ENCODE data around the gene C1R.
A peak's percentile ranks its signal among the peaks of the same experiment; 100 is the strongest.

The C1R gene

GRCh38 chr12:7100239-7100638 lies 8.0 kb upstream of the C1R start:
- DNase-seq = no peak

GRCh38 chr12:7099290-7099996 lies 7.2 kb upstream of the C1R start:
- DNase-seq = no peak

- no peak for DNase-seq
Measured at GRCh38 chr12:7096979-7097378, 4.7 kb upstream of the C1R start.

- DNase-seq = no peak
Measured at GRCh38 chr12:7096006-7096932, 4.0 kb upstream of the C1R start.

GRCh38 chr12:7093892-7094291 lies 1.6 kb upstream of the C1R start:
- no peak for DNase-seq

- DNase-seq = no peak
Measured at GRCh38 chr12:7093486-7093885, 1.2 kb upstream of the C1R start.

- DNase-seq = no peak
Measured at GRCh38 chr12:7092986-7093460, 778 bp upstream of the C1R start.

- DNase-seq = peak in 2 of 51 donors; percentile 29 to 32
Measured at GRCh38 chr12:7091660-7092228, 501 bp downstream of the C1R start.

- DNase-seq = no peak
Measured at GRCh38 chr12:7091171-7091570, 1.1 kb downstream of the C1R start.

- no peak for DNase-seq
Measured at GRCh38 chr12:7090222-7090998, 1.8 kb downstream of the C1R start.

GRCh38 chr12:7089196-7089871 lies 2.9 kb downstream of the C1R start:
- no peak for DNase-seq

GRCh38 chr12:7083125-7083524 lies 9.1 kb downstream of the C1R start:
- no peak for DNase-seq

GRCh38 chr12:7081037-7081436 lies 11.2 kb downstream of the C1R start:
- DNase-seq = no peak

- DNase-seq = no peak
Measured at GRCh38 chr12:7079826-7080125, 12.5 kb downstream of the C1R start.

GRCh38 chr12:7078163-7078562 lies 14.1 kb downstream of the C1R start:
- DNase-seq = no peak

GRCh38 chr12:7076493-7076892 lies 15.8 kb downstream of the C1R start:
- no peak for DNase-seq

- no peak for DNase-seq
Measured at GRCh38 chr12:7075939-7076338, 16.3 kb downstream of the C1R start.

GRCh38 chr12:7075518-7075917 lies 16.7 kb downstream of the C1R start:
- DNase-seq = no peak

- DNase-seq = no peak
Measured at GRCh38 chr12:7073946-7074345, 18.3 kb downstream of the C1R start.

GRCh38 chr12:7072554-7072953 lies 19.7 kb downstream of the C1R start:
- no peak for DNase-seq

GRCh38 chr12:7072035-7072434 lies 20.2 kb downstream of the C1R start:
- DNase-seq = no peak
